Nephron progenitor cell (in vitro differentiated cells): ENCODE measurements around the gene ZNRF3.

Experiments
- DNase-seq: peaks from one replicate; pipeline ENCODE4 v3.0.0; 2021
- H3K27ac Mint-ChIP-seq: 2 replicates; pipeline ENCODE4 v1.8.0; 2021; ENCODE audit warnings: mild to moderate bottlenecking, moderate library complexity, mixed read lengths
- H3K27me3 Mint-ChIP-seq: 2 replicates; pipeline ENCODE4 v1.8.0; 2021; ENCODE audit warnings: mild to moderate bottlenecking, low read depth, mixed read lengths; ENCODE audit not compliant: poor library complexity
- H3K36me3 Mint-ChIP-seq: 2 replicates; pipeline ENCODE4 v1.8.0; 2021; ENCODE audit warnings: low read depth, mixed read lengths
- H3K4me1 Mint-ChIP-seq: 2 replicates; pipeline ENCODE4 v1.8.0; 2021; ENCODE audit warnings: mixed read lengths
- H3K4me3 Mint-ChIP-seq: 2 replicates; pipeline ENCODE4 v1.8.0; 2021; ENCODE audit warnings: mild to moderate bottlenecking, moderate library complexity, mixed read lengths
- H3K9me3 Mint-ChIP-seq: 2 replicates; pipeline ENCODE4 v1.8.0; 2021; ENCODE audit warnings: mild to moderate bottlenecking, moderate library complexity, mixed read lengths
- CTCF ChIP-seq: fragments of 200-600 bp; sonication (generic); IDR thresholded peaks from 2 replicates; pipeline ENCODE4 v1.5.0; 2021; ENCODE audit warnings: antibody characterized with exemption

Gene ZNRF3

DNA sequence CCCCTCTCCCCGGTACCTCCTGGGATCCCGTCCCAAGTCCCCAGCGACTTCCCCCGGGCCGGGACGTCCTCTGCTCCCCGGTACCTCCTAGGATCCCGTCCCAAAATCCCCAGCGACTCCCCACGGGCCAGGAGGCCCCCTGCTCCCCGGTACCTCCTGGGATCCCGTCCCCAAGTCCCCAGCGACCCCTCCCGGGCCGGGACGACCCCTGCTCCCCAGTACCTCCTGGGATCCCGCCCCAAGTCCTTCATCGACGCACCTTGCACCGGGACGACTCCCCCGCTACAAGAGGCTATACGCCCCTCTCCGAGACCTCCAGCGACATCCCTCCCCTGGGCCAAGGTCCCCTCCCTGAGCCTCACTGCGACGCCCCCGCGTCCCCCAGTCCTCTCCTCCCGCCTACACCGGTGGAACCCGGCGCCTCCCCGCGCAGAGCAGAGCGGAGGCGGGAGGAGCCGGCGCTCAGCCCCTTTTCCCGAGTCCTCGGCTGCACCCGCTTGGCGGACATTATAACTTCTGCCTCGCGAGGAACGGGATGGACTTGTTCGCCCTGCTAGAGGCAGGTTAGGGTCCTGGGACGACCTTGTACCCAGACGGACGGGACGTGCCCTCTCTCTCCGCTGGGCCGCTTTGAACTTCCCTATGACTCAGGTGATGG, 190.4 kb downstream of the ZNRF3 start:
- Mint-ChIP-seq H3K27me3 (peaks cover 22% of the 10 kb centered on the region), H3K9me3 (no peaks in the 10 kb centered on the region), H3K4me3 (peak overlapping the region; percentile 77), H3K4me1 (peaks cover 68% of the 10 kb centered on the region), H3K27ac (no peak overlapping the region), H3K36me3 (no peaks in the 10 kb centered on the region)
- DNase-seq: peak; percentile 72
- no peak for TF ChIP-seq CTCF

DNA sequence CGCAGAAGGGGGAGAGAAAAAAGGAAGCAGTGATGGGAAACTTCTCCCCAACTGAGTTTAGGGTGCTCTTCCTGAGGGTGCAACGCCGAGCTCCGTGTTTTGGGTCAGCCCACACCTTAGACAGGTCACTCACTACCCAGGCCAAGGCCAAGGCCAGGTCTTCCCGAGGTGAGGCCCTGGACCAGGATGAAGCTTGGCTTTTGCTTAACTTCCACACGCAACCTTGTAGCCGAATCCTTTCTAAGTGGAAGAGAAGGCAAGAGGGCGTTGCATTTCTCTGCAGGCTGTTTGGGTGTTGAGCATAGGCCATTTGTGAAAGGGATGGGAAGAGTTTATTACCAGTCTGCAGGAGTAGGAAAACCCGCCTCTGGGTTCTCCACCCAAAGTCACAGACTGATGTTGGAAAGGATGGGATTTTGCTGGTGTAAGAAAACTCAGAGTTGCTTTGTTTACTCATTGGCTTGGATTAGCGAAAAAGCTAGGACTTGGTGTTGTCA, 191.0 kb downstream of the ZNRF3 start:
- H3K27me3 Mint-ChIP-seq: peaks cover 22% of the 10 kb centered on the region
- no peak for TF ChIP-seq CTCF

GRCh38 chr22:29078036-29078868, 194.9 kb downstream of the ZNRF3 start:
- Mint-ChIP-seq H3K4me1 (peaks cover 75% of the 10 kb centered on the region), H3K36me3 (no peaks in the 10 kb centered on the region), H3K27me3 (peaks cover 4% of the 10 kb centered on the region), H3K4me3 (no peak overlapping the region), H3K9me3 (no peaks in the 10 kb centered on the region), H3K27ac (no peak overlapping the region)
- no peak for DNase-seq
- TF ChIP-seq CTCF: no peak

More for the DNA sequence above, 191.0 kb downstream of the ZNRF3 start:
- DNase-seq: no peak
- H3K36me3 Mint-ChIP-seq: no peaks in the 10 kb centered on the region
- H3K4me3 Mint-ChIP-seq: peak overlapping the region; percentile 77
- peaks cover 70% of the 10 kb centered on the region for H3K4me1 Mint-ChIP-seq
- no peak overlapping the region for H3K27ac Mint-ChIP-seq
- no peaks in the 10 kb centered on the region for H3K9me3 Mint-ChIP-seq

DNA sequence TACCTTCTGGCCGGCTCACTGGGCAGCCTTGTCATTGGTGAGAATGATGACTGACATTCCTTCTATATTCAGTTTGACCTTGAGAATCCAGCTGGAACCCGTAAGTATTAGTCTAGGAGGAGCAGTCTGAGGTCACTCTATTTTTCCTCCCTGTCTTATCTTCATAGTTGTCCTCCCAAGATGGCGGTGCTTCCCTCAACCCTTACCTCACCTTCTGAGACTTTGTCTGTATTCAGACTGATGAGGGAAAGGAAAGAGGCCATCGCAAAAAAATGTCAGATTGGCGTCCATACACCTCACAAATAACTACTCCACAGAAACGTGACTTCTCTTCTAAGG, 195.5 kb downstream of the ZNRF3 start:
- Mint-ChIP-seq H3K4me1 (peaks cover 80% of the 10 kb centered on the region), H3K36me3 (no peaks in the 10 kb centered on the region), H3K4me3 (no peak overlapping the region), H3K9me3 (no peaks in the 10 kb centered on the region), H3K27ac (no peak overlapping the region), H3K27me3 (peaks cover 4% of the 10 kb centered on the region)
- no peak for DNase-seq
- no peak for TF ChIP-seq CTCF

- H3K9me3 Mint-ChIP-seq: no peaks in the 10 kb centered on the region
- no peak for TF ChIP-seq CTCF
- H3K4me3 Mint-ChIP-seq: no peak overlapping the region
- H3K4me1 Mint-ChIP-seq: peaks cover 80% of the 10 kb centered on the region
- H3K27ac Mint-ChIP-seq: no peak overlapping the region
- H3K27me3 Mint-ChIP-seq: no peaks in the 10 kb centered on the region
- no peaks in the 10 kb centered on the region for H3K36me3 Mint-ChIP-seq
- no peak for DNase-seq
Measured at GRCh38 chr22:29079218-29079901, 196.0 kb downstream of the ZNRF3 start.
